HG03159 (cell line): ENCODE data around the gene TIMM21.

ENCODE experiments used
- ATAC-seq: cut with Tn5 transposase; IDR thresholded peaks from one replicate; pipeline ENCODE4 v1.9.1; 2021; ENCODE audit warnings: mild to moderate bottlenecking, moderate library complexity; ENCODE audit not compliant: unreplicated experiment

The TIMM21 gene

GRCh38 chr18:74147779-74148542 is at the start of gene TIMM21, which contains the start of gene FBXO15:
Gene TIMM21, plus strand, starts transcription at chr18:74148523. Its CDS starts 286 bp downstream, at chr18:74148809.
Gene FBXO15, minus strand, starts transcription at chr18:74147834. Its CDS starts 49 bp downstream, at chr18:74147785.
- ATAC-seq, result peak; percentile 90

- ATAC-seq, result no peak
These were observed 39.9 kb upstream of the TIMM21 start for GRCh38 chr18:74108460-74108859.

DNA sequence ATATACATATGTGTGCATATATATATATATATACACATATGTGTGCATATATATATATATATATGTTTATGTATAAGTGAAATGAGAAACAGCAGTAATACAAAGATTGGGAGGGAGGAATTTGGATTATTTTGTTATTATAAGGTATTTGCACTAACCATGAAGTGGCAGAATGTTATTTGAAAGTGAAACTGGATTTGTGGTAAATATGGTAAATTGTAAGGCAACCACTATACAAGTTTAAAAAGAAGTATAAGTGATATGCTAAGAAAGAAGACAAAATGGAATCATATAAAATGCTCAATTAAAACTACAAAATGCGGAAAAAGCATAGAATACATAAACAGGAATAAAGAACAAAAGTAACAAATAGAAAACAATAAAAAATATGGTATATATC is 38.2 kb upstream of the TIMM21 start:
- no peak for ATAC-seq

- no peak for ATAC-seq
These were observed 37.3 kb upstream of the TIMM21 start for GRCh38 chr18:74110976-74111375.

DNA sequence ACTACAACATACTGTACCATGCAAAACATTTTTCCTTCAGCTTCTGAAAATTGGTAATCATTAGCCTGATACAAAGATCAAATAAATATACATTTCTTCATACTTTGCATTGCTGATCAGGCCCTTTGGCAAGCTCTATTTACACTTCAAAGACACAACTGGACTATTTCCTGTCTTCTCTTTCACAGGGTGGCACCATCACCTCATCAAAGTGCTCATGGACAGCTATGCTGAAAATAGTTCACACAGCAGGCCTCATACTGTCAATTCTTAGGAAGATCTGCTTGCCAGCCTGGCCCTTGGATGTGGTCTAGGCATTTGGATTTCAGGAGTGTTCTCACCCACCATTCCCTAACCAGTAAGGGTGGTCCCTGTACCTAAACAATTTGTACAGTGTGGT is 34.6 kb upstream of the TIMM21 start:
- no peak for ATAC-seq

GRCh38 chr18:74114116-74114515 is 34.2 kb upstream of the TIMM21 start:
- ATAC-seq, result no peak

DNA sequence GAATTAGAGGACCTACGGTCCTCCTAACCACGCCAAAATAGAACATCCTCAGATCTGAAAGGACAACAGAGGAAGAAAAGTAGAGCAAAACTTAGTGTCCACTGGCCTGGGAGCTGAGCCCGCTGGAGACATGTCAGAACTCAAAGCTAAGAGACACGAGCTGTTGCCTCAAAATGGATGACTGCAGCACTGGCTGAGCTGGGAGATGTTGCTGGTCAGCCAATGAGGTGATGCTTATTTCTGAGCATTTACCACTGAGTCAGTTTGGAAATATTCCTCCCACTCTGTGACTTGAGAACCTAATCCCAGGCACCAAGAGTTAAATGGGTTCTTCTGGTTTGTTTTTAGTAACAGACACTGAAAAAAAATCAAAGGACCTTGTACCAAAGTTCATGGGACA is 33.3 kb upstream of the TIMM21 start:
- ATAC-seq, result no peak

GRCh38 chr18:74116633-74117554 is 31.4 kb upstream of the TIMM21 start:
- no peak for ATAC-seq

GRCh38 chr18:74123200-74123599 is 25.1 kb upstream of the TIMM21 start:
- no peak for ATAC-seq

GRCh38 chr18:74124642-74125041 is 23.7 kb upstream of the TIMM21 start:
- ATAC-seq, result no peak

GRCh38 chr18:74126684-74127655 is 21.4 kb upstream of the TIMM21 start:
- no peak for ATAC-seq

DNA sequence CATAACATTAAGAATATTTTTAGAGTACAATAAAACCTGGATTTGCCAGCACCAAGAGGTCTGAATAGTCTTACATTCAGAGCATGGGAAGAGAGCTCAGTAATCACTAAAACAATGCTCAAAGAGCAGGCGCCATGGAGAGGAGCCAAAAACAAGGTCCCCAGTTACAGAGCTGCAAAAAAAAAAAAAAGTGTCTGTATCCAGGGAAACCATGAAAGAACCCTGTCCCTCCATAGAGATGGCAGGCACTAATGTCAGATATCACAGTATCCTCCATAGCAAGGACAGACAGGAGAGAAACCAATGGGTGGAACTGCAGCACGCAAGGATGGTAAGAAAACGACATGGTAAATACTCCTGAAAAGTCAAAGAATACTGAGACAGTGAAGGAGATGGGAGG is 20.2 kb upstream of the TIMM21 start:
- no peak for ATAC-seq

- no peak for ATAC-seq
These were observed 17.2 kb upstream of the TIMM21 start for GRCh38 chr18:74131124-74131523.

GRCh38 chr18:74132201-74132600 is 16.1 kb upstream of the TIMM21 start:
- no peak for ATAC-seq

DNA sequence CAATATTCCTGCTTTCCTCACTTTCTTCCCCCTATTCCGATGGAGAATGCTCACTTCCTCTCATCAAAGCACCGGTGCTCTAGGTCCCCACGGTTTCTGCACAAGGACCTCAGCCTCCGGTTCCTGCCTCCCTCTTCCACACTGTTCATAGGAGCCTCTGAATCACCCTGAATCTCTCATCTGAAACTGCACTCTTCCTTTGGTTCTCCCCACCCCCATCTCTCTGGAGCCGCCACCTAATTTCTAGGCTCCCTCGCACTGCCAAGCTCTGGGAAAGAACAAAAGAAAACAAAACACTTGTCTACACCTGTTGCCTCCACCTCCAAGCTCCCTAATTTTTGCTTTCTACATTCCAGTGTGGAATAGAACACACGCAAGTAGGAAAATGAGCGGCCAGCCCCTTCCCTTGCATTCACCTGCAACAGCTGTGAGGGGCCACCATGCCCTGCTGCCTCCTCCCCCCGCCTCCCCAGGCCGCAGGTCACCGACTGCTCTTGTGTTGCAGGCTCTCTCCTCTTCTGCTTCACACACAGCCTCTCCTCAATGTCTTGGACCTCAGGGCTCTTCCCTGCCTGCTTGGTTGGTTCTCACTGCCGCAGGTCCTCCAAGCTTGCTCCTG is 10.3 kb upstream of the TIMM21 start:
- no peak for ATAC-seq

- ATAC-seq, result no peak
These were observed 8.9 kb upstream of the TIMM21 start for GRCh38 chr18:74139411-74139810.

- ATAC-seq, result no peak
These were observed 8.4 kb upstream of the TIMM21 start for GRCh38 chr18:74139888-74140287.

- no peak for ATAC-seq
These were observed 7.7 kb upstream of the TIMM21 start for GRCh38 chr18:74140582-74140981.

- no peak for ATAC-seq
These were observed 6.7 kb upstream of the TIMM21 start for GRCh38 chr18:74141667-74142066.

GRCh38 chr18:74142252-74142651 is 6.1 kb upstream of the TIMM21 start:
- no peak for ATAC-seq
